ENCODE data around the gene ZFP92.

ZFP92 gene

DNA sequence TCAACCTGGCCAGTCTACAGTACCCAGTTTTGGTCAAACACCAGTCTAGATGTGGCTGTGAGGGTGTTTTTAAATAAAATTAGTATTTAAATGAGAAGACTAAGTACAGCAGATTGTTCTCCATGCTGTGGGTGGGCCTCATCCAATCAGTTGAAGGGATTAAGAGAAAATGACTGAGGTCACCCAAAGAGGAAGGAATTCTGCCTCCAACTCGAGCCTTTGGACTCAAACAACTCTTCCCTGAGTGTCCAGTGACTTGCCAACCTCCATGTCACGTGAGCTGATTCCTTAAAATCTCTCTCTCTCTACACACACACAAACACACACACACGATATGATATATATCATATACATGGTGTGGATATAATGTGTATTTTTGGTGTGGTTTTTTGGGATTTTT is 24.6 kb downstream of the ZFP92 start:
- Histone ChIP-seq H3K9me3 (ENCODE audit: insufficient read depth, low read depth, low read length) (no peaks in the 10 kb centered on the region), H4K91ac (ENCODE audit: low read depth, low read length) (no peak overlapping the region), H2AFZ (ENCODE audit: insufficient read depth, low read length, poor library complexity) (no peak overlapping the region), H3K18ac (ENCODE audit: low read length) (no peak overlapping the region), H4K8ac (ENCODE audit: low read depth, low read length) (no peak overlapping the region), H3K79me1 (ENCODE audit: low read length) (no peaks in the 10 kb centered on the region), H3K14ac (ENCODE audit: low read length) (no peak overlapping the region), H3K4me1 (ENCODE audit: control insufficient read depth in 1 of 2, insufficient read depth in 2 of 2, low read length in 2 of 2) (no peaks in the 10 kb centered on the region), H2BK12ac (ENCODE audit: low read length) (no peak overlapping the region), H3K23ac (ENCODE audit: low read length) (no peak overlapping the region), H4K12ac (ENCODE audit: low read depth, low read length) (no peak overlapping the region), H2BK5ac (ENCODE audit: low read depth, low read length, poor library complexity) (no peak overlapping the region), H3K4me3 (ENCODE audit: low read depth, low read length) (no peak overlapping the region), H3K9ac (ENCODE audit: low read length) (no peak overlapping the region), H3K4me2 (ENCODE audit: low read length) (no peak overlapping the region), H2AK5ac (ENCODE audit: low read length) (no peak overlapping the region), H3K36me3 (ENCODE audit: control insufficient read depth in 1 of 2, insufficient read depth in 2 of 2, low read length in 2 of 2) (no peaks in the 10 kb centered on the region), H3K27ac (ENCODE audit: low read depth, low read length) (no peak overlapping the region), H3K79me2 (ENCODE audit: control insufficient read depth, insufficient read depth, low read length, poor library complexity) (no peaks in the 10 kb centered on the region), H3K4ac (ENCODE audit: low read depth, low read length) (no peak overlapping the region), H3K27me3 (ENCODE audit: insufficient read depth, low read length) (no peaks in the 10 kb centered on the region), H2BK120ac (ENCODE audit: insufficient read depth, low read length, poor library complexity) (no peak overlapping the region)
- WGBS (ENCODE audit: extremely low coverage, insufficient coverage, insufficient read length), result no CpG with 5 or more reads among the region's 3 CpGs
- DNase-seq, result no peak

GRCh38 chrX:153438532-153438931 is 27.3 kb downstream of the ZFP92 start:
- Histone ChIP-seq H3K9me3 (ENCODE audit: insufficient read depth, low read depth, low read length) (no peaks in the 10 kb centered on the region), H3K27ac (ENCODE audit: low read depth, low read length) (no peak overlapping the region), H3K79me1 (ENCODE audit: low read length) (no peaks in the 10 kb centered on the region), H3K18ac (ENCODE audit: low read length) (no peak overlapping the region), H3K14ac (ENCODE audit: low read length) (no peak overlapping the region), H3K36me3 (ENCODE audit: control insufficient read depth in 1 of 2, insufficient read depth in 2 of 2, low read length in 2 of 2) (no peaks in the 10 kb centered on the region), H3K23ac (ENCODE audit: low read length) (no peak overlapping the region), H2BK12ac (ENCODE audit: low read length) (no peak overlapping the region), H2BK5ac (ENCODE audit: low read depth, low read length, poor library complexity) (no peak overlapping the region), H2BK120ac (ENCODE audit: insufficient read depth, low read length, poor library complexity) (no peak overlapping the region), H3K27me3 (ENCODE audit: insufficient read depth, low read length) (no peaks in the 10 kb centered on the region), H2AK5ac (ENCODE audit: low read length) (no peak overlapping the region), H3K4me2 (ENCODE audit: low read length) (no peak overlapping the region), H2AFZ (ENCODE audit: insufficient read depth, low read length, poor library complexity) (no peak overlapping the region), H3K4me3 (ENCODE audit: low read depth, low read length) (no peak overlapping the region), H3K79me2 (ENCODE audit: control insufficient read depth, insufficient read depth, low read length, poor library complexity) (no peaks in the 10 kb centered on the region), H4K91ac (ENCODE audit: low read depth, low read length) (no peak overlapping the region), H3K9ac (ENCODE audit: low read length) (no peak overlapping the region), H3K4me1 (ENCODE audit: control insufficient read depth in 1 of 2, insufficient read depth in 2 of 2, low read length in 2 of 2) (no peaks in the 10 kb centered on the region), H3K4ac (ENCODE audit: low read depth, low read length) (no peak overlapping the region), H4K12ac (ENCODE audit: low read depth, low read length) (no peak overlapping the region), H4K8ac (ENCODE audit: low read depth, low read length) (no peak overlapping the region)
- WGBS (ENCODE audit: extremely low coverage, insufficient coverage, insufficient read length), result no CpG with 5 or more reads among the region's 8 CpGs
- DNase-seq, result peak in 1 of 2 donors; percentile 20

- Histone ChIP-seq H2AK5ac (ENCODE audit: low read length) (no peak overlapping the region), H3K4ac (ENCODE audit: low read depth, low read length) (no peak overlapping the region), H3K79me1 (ENCODE audit: low read length) (no peaks in the 10 kb centered on the region), H3K27me3 (ENCODE audit: insufficient read depth, low read length) (no peaks in the 10 kb centered on the region), H2BK12ac (ENCODE audit: low read length) (no peak overlapping the region), H4K91ac (ENCODE audit: low read depth, low read length) (no peak overlapping the region), H3K36me3 (ENCODE audit: control insufficient read depth in 1 of 2, insufficient read depth in 2 of 2, low read length in 2 of 2) (no peaks in the 10 kb centered on the region), H3K23ac (ENCODE audit: low read length) (no peak overlapping the region), H3K9ac (ENCODE audit: low read length) (no peak overlapping the region), H3K9me3 (ENCODE audit: insufficient read depth, low read depth, low read length) (no peaks in the 10 kb centered on the region), H4K12ac (ENCODE audit: low read depth, low read length) (no peak overlapping the region), H2BK120ac (ENCODE audit: insufficient read depth, low read length, poor library complexity) (no peak overlapping the region), H2AFZ (ENCODE audit: insufficient read depth, low read length, poor library complexity) (no peak overlapping the region), H3K27ac (ENCODE audit: low read depth, low read length) (no peak overlapping the region), H3K79me2 (ENCODE audit: control insufficient read depth, insufficient read depth, low read length, poor library complexity) (no peaks in the 10 kb centered on the region), H3K14ac (ENCODE audit: low read length) (no peak overlapping the region), H2BK5ac (ENCODE audit: low read depth, low read length, poor library complexity) (no peak overlapping the region), H3K4me2 (ENCODE audit: low read length) (no peak overlapping the region), H4K8ac (ENCODE audit: low read depth, low read length) (no peak overlapping the region), H3K4me3 (ENCODE audit: low read depth, low read length) (no peak overlapping the region), H3K4me1 (ENCODE audit: control insufficient read depth in 1 of 2, insufficient read depth in 2 of 2, low read length in 2 of 2) (no peaks in the 10 kb centered on the region), H3K18ac (ENCODE audit: low read length) (no peak overlapping the region)
- no peak for DNase-seq
- WGBS (ENCODE audit: extremely low coverage, insufficient coverage, insufficient read length), result no CpG with 5 or more reads among the region's 4 CpGs
These were observed 28.7 kb downstream of the ZFP92 start for GRCh38 chrX:153439977-153440376.

DNA sequence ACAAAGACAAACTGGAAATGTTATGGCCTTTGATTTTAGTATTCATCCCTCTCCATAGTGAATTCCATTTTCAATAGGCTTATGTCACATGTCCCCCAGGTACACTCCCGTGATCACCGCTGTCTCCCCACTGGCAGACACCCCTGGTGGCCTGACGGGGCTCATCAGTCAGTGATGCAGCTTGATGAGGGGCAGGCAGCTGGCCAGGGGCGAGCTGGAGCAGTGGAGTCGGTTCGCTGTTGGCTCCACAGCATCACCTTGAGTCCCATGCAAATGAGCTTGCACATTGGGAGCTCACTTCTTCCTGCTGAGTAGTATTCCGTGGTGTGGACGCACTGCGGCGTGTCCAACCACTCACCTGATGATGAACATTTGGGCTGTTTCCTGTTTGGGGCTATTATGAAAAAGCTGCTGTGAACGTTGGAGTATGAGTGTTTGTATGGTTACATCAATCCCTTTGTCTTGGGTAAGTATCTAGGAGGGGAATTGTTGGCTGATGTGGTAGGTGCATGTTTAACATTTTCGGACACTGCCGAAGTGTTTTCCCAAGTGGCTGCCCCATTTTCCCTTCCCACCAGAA is 29.4 kb downstream of the ZFP92 start:
- no peaks in the 10 kb centered on the region for H3K27me3 ChIP-seq (ENCODE audit: insufficient read depth, low read length)

More for the DNA sequence above, 29.4 kb downstream of the ZFP92 start:
- Histone ChIP-seq H2BK12ac (ENCODE audit: low read length) (no peak overlapping the region), H4K8ac (ENCODE audit: low read depth, low read length) (no peak overlapping the region), H3K79me2 (ENCODE audit: control insufficient read depth, insufficient read depth, low read length, poor library complexity) (no peaks in the 10 kb centered on the region), H3K79me1 (ENCODE audit: low read length) (no peaks in the 10 kb centered on the region), H3K9me3 (ENCODE audit: insufficient read depth, low read depth, low read length) (no peaks in the 10 kb centered on the region), H3K18ac (ENCODE audit: low read length) (no peak overlapping the region), H3K27ac (ENCODE audit: low read depth, low read length) (no peak overlapping the region), H4K91ac (ENCODE audit: low read depth, low read length) (no peak overlapping the region), H3K4ac (ENCODE audit: low read depth, low read length) (no peak overlapping the region), H2AK5ac (ENCODE audit: low read length) (no peak overlapping the region), H2AFZ (ENCODE audit: insufficient read depth, low read length, poor library complexity) (no peak overlapping the region), H3K14ac (ENCODE audit: low read length) (no peak overlapping the region), H2BK120ac (ENCODE audit: insufficient read depth, low read length, poor library complexity) (no peak overlapping the region), H4K12ac (ENCODE audit: low read depth, low read length) (no peak overlapping the region), H3K4me3 (ENCODE audit: low read depth, low read length) (no peak overlapping the region), H3K36me3 (ENCODE audit: control insufficient read depth in 1 of 2, insufficient read depth in 2 of 2, low read length in 2 of 2) (no peaks in the 10 kb centered on the region), H2BK5ac (ENCODE audit: low read depth, low read length, poor library complexity) (no peak overlapping the region), H3K23ac (ENCODE audit: low read length) (no peak overlapping the region), H3K4me2 (ENCODE audit: low read length) (no peak overlapping the region), H3K4me1 (ENCODE audit: control insufficient read depth in 1 of 2, insufficient read depth in 2 of 2, low read length in 2 of 2) (no peaks in the 10 kb centered on the region), H3K9ac (ENCODE audit: low read length) (no peak overlapping the region)
- WGBS (ENCODE audit: extremely low coverage, insufficient coverage, insufficient read length), result no CpG with 5 or more reads among the region's 13 CpGs
- DNase-seq, result no peak
